Mesothelial cell of epicardium (in vitro differentiated cells): Measurements from ENCODE around the gene LOXL3. TPM values are rescaled to one million over a fixed set of nuclear protein-coding genes. Genes with fewer than 3 reads are reported as not detected.

Experiments
- DNase-seq, 2 experiments: peaks; one replicate each; pipeline ENCODE4 v3.0.0; 2021; ENCODE audit warnings: low spot score in 2 of 2; ENCODE audit not compliant: unreplicated experiment in 2 of 2
- H3K27ac Mint-ChIP-seq: 2 replicates; pipeline ENCODE4 v1.8.0; 2021; ENCODE audit warnings: mixed read lengths
- H3K27me3 Mint-ChIP-seq: 2 replicates; pipeline ENCODE4 v1.8.0; 2021; ENCODE audit warnings: low read depth, mixed read lengths
- H3K36me3 Mint-ChIP-seq: 2 replicates; pipeline ENCODE4 v1.8.0; 2021; ENCODE audit warnings: mixed read lengths
- H3K4me1 Mint-ChIP-seq: 2 replicates; pipeline ENCODE4 v1.8.0; 2021; ENCODE audit warnings: mixed read lengths
- H3K4me3 Mint-ChIP-seq: 2 replicates; pipeline ENCODE4 v1.8.0; 2021; ENCODE audit warnings: mild to moderate bottlenecking, moderate library complexity, mixed read lengths
- H3K9me3 Mint-ChIP-seq: 2 replicates; pipeline ENCODE4 v1.8.0; 2021; ENCODE audit warnings: mixed read lengths
- CTCF ChIP-seq: fragments of 200-600 bp; sonication (generic); IDR thresholded peaks from one replicate; pipeline ENCODE4 v1.5.0; 2021; ENCODE audit warnings: antibody characterized with exemption; ENCODE audit not compliant: unreplicated experiment
- total RNA-seq: library from RNA; stranded (reverse); gene quantifications from 3 replicates; pipeline ENCODE4 v1.2.1, GENCODE V29; 2021

Gene LOXL3
- total RNA-seq, 1 donor from 2014 or later, result 26.7 TPM

GRCh38 chr2:74536166-74536950, 17.4 kb downstream of the LOXL3 start:
- no peak for TF ChIP-seq CTCF
- H3K27ac Mint-ChIP-seq, result no peak overlapping the region

GRCh38 chr2:74535440-74535965, 18.2 kb downstream of the LOXL3 start:
- no peak overlapping the region for H3K4me3 Mint-ChIP-seq
- TF ChIP-seq CTCF, result no peak
- H3K36me3 Mint-ChIP-seq, result no peaks in the 10 kb centered on the region
- H3K27ac Mint-ChIP-seq, result no peak overlapping the region
- H3K27me3 Mint-ChIP-seq, result no peaks in the 10 kb centered on the region
- peaks cover 13% of the 10 kb centered on the region for H3K4me1 Mint-ChIP-seq
- H3K9me3 Mint-ChIP-seq, result no peaks in the 10 kb centered on the region
- no peak for DNase-seq

More at GRCh38 chr2:74536166-74536950, 17.4 kb downstream of the LOXL3 start:
- no peak for DNase-seq
- no peaks in the 10 kb centered on the region for H3K9me3 Mint-ChIP-seq
- H3K36me3 Mint-ChIP-seq, result no peaks in the 10 kb centered on the region
- H3K4me3 Mint-ChIP-seq, result no peak overlapping the region
- H3K27me3 Mint-ChIP-seq, result no peaks in the 10 kb centered on the region
- H3K4me1 Mint-ChIP-seq, result peaks cover 6% of the 10 kb centered on the region

- Mint-ChIP-seq H3K4me1 (peaks cover 14% of the 10 kb centered on the region), H3K27me3 (no peaks in the 10 kb centered on the region), H3K9me3 (no peaks in the 10 kb centered on the region), H3K4me3 (no peak overlapping the region), H3K36me3 (no peaks in the 10 kb centered on the region), H3K27ac (no peak overlapping the region)
- TF ChIP-seq CTCF, result no peak
- no peak for DNase-seq
These were observed 19.3 kb downstream of the LOXL3 start for GRCh38 chr2:74534411-74534810.

GRCh38 chr2:74533464-74533863, 20.3 kb downstream of the LOXL3 start:
- Mint-ChIP-seq H3K9me3 (no peaks in the 10 kb centered on the region), H3K4me1 (peaks cover 21% of the 10 kb centered on the region), H3K27me3 (no peaks in the 10 kb centered on the region), H3K36me3 (no peaks in the 10 kb centered on the region), H3K27ac (no peak overlapping the region), H3K4me3 (no peak overlapping the region)
- no peak for TF ChIP-seq CTCF
- DNase-seq, result no peak

- H3K4me3 Mint-ChIP-seq, result peak overlapping the region; percentile 41
- peaks cover 5% of the 10 kb centered on the region for H3K36me3 Mint-ChIP-seq
- no peak overlapping the region for H3K27ac Mint-ChIP-seq
- no peak for TF ChIP-seq CTCF
- H3K27me3 Mint-ChIP-seq, result no peaks in the 10 kb centered on the region
- peaks cover 27% of the 10 kb centered on the region for H3K4me1 Mint-ChIP-seq
- DNase-seq, result no peak
- H3K9me3 Mint-ChIP-seq, result no peaks in the 10 kb centered on the region
These were observed 21.5 kb downstream of the LOXL3 start for GRCh38 chr2:74532222-74532621.
